Activated T-cell treated with anti-CD3 and anti-CD28 coated beads, Interleukin-2, amount 50 U/mL, for 24 hours (primary cell): ENCODE data around the gene HOXD9.

ENCODE experiments used
- DNase-seq: peaks from one replicate; pipeline ENCODE4 v3.0.0-alpha.2; 2020
- H3K27ac Mint-ChIP-seq: 2 replicates; pipeline ENCODE4 v1.8.0; 2020; ENCODE audit warnings: mild to moderate bottlenecking, mixed read lengths
- H3K27me3 Mint-ChIP-seq: 2 replicates; pipeline ENCODE4 v1.8.0; 2020; ENCODE audit warnings: mixed read lengths
- H3K36me3 Mint-ChIP-seq: 2 replicates; pipeline ENCODE4 v1.8.0; 2020; ENCODE audit warnings: low read depth, mixed read lengths
- H3K4me1 Mint-ChIP-seq: 2 replicates; pipeline ENCODE4 v1.8.0; 2020; ENCODE audit warnings: low read depth, mixed read lengths
- H3K4me3 Mint-ChIP-seq: 2 replicates; pipeline ENCODE4 v1.8.0; 2020; ENCODE audit warnings: mild to moderate bottlenecking, moderate library complexity, mixed read lengths
- H3K9me3 Mint-ChIP-seq: 2 replicates; pipeline ENCODE4 v1.8.0; 2020; ENCODE audit warnings: mixed read lengths

Gene HOXD9

GRCh38 chr2:176170602-176171305 lies 48.2 kb downstream of the HOXD9 start:
- Mint-ChIP-seq H3K27me3 (peaks cover 95% of the 10 kb centered on the region), H3K9me3 (no peaks in the 10 kb centered on the region), H3K4me1 (peaks cover 24% of the 10 kb centered on the region), H3K4me3 (no peak overlapping the region), H3K27ac (no peak overlapping the region), H3K36me3 (no peaks in the 10 kb centered on the region)
- DNase-seq = no peak

GRCh38 chr2:176171351-176172006 lies 49.0 kb downstream of the HOXD9 start:
- peaks cover 24% of the 10 kb centered on the region for H3K4me1 Mint-ChIP-seq
- peaks cover 95% of the 10 kb centered on the region for H3K27me3 Mint-ChIP-seq
- H3K36me3 Mint-ChIP-seq = no peaks in the 10 kb centered on the region
- H3K27ac Mint-ChIP-seq = no peak overlapping the region
- H3K4me3 Mint-ChIP-seq = no peak overlapping the region
- no peaks in the 10 kb centered on the region for H3K9me3 Mint-ChIP-seq
- DNase-seq = no peak

GRCh38 chr2:176172007-176172894 lies 49.7 kb downstream of the HOXD9 start:
- peak; percentile 32 for DNase-seq
- H3K27ac Mint-ChIP-seq = no peak overlapping the region
- H3K36me3 Mint-ChIP-seq = no peaks in the 10 kb centered on the region
- H3K9me3 Mint-ChIP-seq = no peaks in the 10 kb centered on the region
- peaks cover 24% of the 10 kb centered on the region for H3K4me1 Mint-ChIP-seq
- H3K4me3 Mint-ChIP-seq = no peak overlapping the region
- peaks cover 95% of the 10 kb centered on the region for H3K27me3 Mint-ChIP-seq

GRCh38 chr2:176172895-176173566 lies 50.5 kb downstream of the HOXD9 start:
- H3K27me3 Mint-ChIP-seq = peaks cover 95% of the 10 kb centered on the region
- peaks cover 26% of the 10 kb centered on the region for H3K4me1 Mint-ChIP-seq
- no peak for DNase-seq
- no peak overlapping the region for H3K27ac Mint-ChIP-seq
- H3K36me3 Mint-ChIP-seq = no peaks in the 10 kb centered on the region
- no peak overlapping the region for H3K4me3 Mint-ChIP-seq
- H3K9me3 Mint-ChIP-seq = no peaks in the 10 kb centered on the region

GRCh38 chr2:176173567-176174381 lies 51.3 kb downstream of the HOXD9 start:
- DNase-seq = no peak
- Mint-ChIP-seq H3K4me3 (no peak overlapping the region), H3K27me3 (peaks cover 98% of the 10 kb centered on the region), H3K9me3 (no peaks in the 10 kb centered on the region), H3K27ac (no peak overlapping the region), H3K36me3 (no peaks in the 10 kb centered on the region), H3K4me1 (peaks cover 29% of the 10 kb centered on the region)

GRCh38 chr2:176174382-176174823 lies 51.9 kb downstream of the HOXD9 start:
- Mint-ChIP-seq H3K36me3 (no peaks in the 10 kb centered on the region), H3K27me3 (peaks cover 98% of the 10 kb centered on the region), H3K9me3 (no peaks in the 10 kb centered on the region), H3K27ac (no peak overlapping the region), H3K4me3 (no peak overlapping the region), H3K4me1 (peaks cover 29% of the 10 kb centered on the region)
- no peak for DNase-seq
